GM15510 (cell line): ENCODE results near the gene FAM20C.

Source experiments
- POLR2A ChIP-seq: IDR thresholded peaks from 3 replicates; pipeline ENCODE4 v1.6.1; 2011; ENCODE audit warnings: borderline replicate concordance; ENCODE audit not compliant: insufficient read length; ENCODE audit errors: extremely low read depth

Gene FAM20C

GRCh38 chr7:244974-245373, 52.6 kb downstream of the FAM20C start:
- no peak for TF ChIP-seq POLR2A

GRCh38 chr7:245574-246295, 53.4 kb downstream of the FAM20C start:
- TF ChIP-seq POLR2A: no peak

GRCh38 chr7:246451-246850, 54.1 kb downstream of the FAM20C start:
- no peak for TF ChIP-seq POLR2A

DNA sequence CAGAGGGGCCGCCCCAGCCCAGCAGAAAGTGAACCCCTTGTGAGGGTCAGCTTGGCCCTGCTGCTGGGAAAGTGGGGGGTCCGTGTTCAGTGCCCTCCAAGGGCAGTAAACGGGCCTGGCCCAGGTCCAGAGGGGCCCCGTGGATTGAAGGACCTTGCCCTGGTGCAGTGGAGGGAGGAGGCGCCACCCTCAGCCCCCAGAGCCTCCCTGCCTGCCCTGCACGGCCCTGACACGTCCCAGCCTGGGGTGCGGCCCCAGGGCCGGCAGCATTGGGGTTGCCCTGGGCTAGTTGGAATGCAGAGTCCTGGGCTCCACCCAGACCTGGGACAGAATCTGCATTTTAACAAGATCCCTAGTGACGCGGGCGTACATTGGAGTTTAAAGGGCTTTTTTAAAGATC, 54.8 kb downstream of the FAM20C start:
- TF ChIP-seq POLR2A: no peak

DNA sequence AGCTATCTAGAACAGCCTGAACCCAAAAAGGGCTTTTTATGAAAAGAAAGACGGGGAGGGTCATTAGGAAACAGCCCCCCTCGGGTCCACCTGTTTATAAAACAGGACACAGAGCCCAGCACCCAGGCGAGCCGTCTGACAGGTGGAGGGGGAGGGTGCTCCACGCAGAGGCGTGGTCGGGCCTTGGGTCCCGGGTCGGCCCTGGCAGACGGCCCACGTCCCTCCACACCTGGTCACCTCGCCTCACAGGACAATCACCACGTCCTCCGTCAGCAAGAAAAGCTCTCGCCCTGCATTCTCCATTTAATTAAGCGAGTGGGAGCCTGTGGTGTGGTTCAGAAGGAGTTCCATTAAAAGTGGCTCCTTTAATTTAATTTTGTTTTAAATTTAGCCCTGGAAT, 55.3 kb downstream of the FAM20C start:
- TF ChIP-seq POLR2A: no peak

GRCh38 chr7:248732-249435, 56.5 kb downstream of the FAM20C start:
- no peak for TF ChIP-seq POLR2A

DNA sequence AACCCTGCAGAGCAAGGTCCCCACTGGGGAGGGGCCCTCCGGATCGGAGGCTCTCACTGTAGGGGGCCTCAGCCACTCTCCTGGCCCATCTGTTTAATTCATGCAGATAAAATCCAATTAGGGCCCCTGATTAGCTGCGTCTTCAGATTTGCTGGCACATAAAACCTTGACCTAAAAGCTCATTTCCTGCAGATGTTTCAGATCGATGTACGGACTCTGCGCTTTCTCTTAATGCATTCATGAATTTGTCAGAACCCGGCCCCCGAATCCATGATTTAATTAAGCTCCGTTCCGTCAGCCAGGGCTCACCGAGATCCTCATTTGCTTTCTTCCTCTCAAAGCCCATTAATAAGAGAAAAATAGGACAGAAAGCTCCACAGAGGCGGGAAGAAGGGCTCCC, 57.6 kb downstream of the FAM20C start:
- no peak for TF ChIP-seq POLR2A

DNA sequence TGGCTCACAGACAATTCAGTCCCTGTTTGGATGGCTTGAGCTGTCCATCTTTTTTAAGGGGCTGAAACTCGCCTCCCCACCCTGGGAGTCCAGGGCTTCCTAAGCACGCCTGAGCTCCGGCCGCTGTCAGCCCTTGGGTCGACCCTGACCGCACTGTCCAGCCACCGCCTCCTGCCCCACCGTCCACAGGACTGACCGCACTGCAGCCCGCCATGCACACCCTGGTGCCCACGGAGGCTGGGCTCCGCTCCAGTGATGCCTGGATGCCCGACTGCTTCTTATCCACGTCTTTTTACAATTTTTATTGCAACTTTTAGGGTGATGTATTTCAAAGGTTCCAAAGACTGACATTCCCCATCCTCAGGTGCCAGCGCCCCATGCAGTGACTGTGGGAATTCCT, 58.2 kb downstream of the FAM20C start:
- TF ChIP-seq POLR2A: no peak

DNA sequence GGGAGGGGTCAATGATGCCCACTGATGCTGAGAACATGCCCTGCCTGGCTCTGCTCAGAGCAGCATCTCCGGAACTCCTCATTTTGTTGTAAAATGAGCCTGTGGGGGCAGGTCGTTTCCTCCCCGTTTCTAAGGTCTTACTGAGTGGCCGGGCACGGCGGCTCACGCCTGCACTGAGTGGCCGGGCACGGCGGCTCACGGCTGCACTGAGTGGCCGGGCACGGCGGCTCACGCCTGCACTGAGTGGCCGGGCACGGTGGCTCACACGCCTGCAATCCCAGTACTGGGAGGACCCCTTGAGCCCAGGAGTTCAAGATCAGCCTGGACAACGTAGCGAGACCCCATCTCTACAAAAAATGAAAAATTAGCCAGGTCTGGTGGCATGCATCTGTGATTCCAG, 58.6 kb downstream of the FAM20C start:
- TF ChIP-seq POLR2A: no peak

GRCh38 chr7:251446-252175, 59.2 kb downstream of the FAM20C start:
- no peak for TF ChIP-seq POLR2A

GRCh38 chr7:252216-252965, 60.0 kb downstream of the FAM20C start:
- no peak for TF ChIP-seq POLR2A

GRCh38 chr7:252981-253380, 60.6 kb downstream of the FAM20C start:
- TF ChIP-seq POLR2A: no peak

DNA sequence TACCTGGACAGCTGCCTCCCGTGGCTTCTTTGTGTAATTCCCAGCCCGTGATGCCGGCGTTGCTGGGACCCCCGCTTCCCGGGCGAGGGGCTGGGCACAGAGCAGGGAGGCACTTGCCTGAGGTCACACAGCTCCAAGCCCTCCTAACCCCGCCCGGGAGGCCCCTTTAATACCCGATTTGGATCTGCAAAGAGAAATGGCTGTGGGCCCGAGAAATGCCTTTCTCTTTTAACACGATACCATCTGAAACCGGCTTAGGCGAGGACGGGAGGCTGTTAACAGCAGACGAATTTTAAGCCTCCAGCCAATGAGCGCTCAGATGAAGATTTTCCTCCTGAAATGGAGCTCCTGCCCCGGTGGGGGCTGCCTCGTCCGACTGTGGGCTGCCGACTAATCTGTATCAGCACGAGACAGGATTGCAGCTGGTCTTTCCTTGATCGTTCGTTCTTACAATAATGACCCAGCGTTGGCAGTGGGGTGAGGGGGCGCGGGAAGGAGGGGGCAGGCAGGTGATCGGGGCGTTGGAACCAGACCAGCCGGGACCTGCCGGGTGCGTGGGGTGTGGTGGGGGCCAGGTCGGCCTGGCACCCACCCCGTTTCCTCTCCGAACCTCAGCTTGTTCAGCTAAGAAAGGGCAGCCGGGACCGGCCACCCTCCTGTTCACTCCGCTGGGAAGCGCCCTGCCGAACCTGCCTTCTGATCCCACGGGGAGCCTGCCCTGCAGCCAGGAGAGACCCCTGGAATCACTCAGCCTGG, 61.4 kb downstream of the FAM20C start:
- no peak for TF ChIP-seq POLR2A

DNA sequence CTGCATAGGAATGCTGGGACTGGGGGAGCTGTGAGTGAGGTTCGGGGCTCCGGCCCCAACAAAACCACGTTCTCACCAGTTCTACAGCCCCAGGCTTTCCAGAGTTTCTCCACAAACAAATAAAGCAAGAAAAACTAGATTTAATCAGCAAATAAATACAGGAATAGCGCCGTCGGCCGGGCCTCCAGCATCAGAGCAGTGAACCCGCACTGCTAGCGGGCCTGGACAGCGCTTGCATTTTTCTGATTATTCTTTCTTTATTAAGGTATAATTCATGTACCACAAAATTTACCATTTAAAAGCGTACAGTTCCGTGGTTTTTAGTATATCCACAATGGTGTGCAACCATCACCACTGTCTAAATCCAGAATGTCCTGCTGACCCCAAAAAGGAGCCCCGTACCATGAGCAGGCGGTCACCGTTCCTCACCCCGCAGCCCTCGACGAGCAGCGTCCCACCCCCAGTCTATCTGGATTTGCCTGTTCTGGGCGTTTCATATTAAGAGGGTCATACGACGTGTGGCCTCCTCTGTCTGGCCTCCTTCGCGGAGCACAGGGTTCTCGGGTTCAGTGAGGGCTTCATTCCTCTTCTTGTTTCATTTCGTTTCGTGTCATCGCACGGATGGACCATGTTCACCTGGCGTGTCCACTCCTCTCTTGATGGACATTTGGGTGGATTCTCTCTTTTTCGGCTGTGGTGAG, 62.1 kb downstream of the FAM20C start:
- TF ChIP-seq POLR2A: no peak
